ENCODE data around the gene GCHFR. TPM values are rescaled to one million over a fixed set of nuclear protein-coding genes. Genes with fewer than 3 reads are reported as not detected.

The GCHFR gene
- total RNA-seq, 1 experiment from 2014 or later, result 829 TPM

DNA sequence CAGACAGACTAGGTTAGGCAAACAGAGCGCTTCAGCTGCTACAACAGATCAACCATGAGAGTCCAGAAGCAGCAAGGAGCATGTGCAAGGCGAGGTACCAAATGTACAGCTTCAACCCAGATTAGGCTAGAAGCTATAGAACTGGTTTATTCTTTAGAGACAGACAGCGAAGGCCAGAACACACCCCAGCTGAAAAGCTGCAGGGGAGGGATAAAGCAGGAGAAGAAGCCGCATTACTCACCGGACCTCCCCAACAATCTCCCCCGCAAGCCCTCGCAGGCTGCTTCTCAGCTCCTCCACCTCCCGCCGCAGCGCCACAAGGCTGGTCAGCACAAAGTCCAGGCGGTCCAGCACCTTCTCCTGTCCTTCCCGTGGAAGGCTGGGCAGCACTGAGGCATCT lies 12.1 kb upstream of the GCHFR start:
- in situ Hi-C loops (cut with HindIII; ENCODE audit: low sequenced_read_pairs), result no loop called here

DNA sequence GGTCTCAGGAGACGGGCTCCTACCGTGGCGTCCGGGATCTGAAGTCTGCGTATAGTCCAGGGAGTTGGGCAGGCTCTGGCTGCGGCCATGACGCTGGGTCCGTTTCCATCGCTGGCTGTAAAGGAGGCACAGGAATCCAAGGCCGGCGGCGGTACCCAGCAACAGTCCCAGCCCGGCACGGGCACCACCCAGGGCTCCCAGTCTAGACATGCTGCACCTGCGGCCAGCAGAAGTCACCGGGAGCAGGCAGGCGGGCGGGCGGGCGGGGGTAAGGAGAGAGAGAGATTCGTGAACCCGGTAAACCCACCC lies 9.3 kb upstream of the GCHFR start:
- peak; percentile 25 for DNase-seq (ENCODE audit: low spot score)
- in situ Hi-C loops (cut with HindIII; ENCODE audit: low sequenced_read_pairs), result no loop called here

More for the DNA sequence above, 12.1 kb upstream of the GCHFR start:
- DNase-seq (ENCODE audit: low spot score), result no peak

DNA sequence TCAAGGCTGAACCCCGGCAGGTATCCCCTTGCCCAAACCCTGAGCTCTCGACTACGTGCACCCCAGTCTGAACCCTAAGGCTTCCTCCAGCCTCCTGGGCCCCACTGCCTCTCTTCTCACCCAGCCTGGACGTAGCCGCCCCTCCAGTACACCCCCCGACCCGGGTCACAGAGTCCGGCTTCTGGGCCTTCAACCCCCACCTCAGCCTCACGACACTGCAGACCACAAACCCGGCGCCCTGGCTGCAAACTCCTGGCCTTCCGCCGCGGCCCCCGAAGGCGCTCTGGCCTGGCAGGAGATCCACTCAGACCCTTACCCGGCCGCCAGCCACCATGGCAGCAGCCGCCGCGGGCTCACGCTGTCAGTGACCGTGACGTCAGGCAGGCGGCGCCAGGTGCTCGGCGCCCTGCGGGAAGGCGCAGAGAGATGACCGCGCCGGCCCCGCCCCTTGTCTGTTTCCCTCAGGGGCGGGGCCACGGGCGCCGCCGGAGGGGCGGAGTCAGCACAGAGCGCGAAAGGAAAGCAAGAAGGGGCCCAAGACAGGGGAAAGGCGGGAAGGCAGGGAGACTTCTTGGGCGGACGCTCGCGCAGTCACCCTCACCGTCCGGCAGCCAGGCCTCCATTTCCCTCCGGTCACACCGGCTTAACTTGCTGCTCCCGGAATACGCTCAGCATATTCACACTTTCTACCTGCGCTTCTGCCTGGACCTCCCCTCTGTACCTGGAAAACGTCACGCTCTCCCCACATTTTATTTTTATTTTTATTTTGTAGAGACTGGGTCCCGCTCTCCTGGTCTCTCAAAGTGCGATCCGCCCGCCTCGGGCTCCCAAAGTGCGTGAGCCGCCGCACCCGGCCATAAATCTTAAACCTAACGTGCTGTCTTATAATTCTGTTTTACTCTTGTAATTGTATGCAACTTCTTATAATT lies 8.7 kb upstream of the GCHFR start, which contains the start of gene RMDN3:
Gene RMDN3 (minus strand): TSS at position 372 of the 929 bp plus-strand sequence. CDS start 471 bp downstream, outside the sequence.
- DNase-seq (ENCODE audit: low spot score), result peak; percentile 93
- in situ Hi-C loops (cut with HindIII; ENCODE audit: low sequenced_read_pairs), result no loop called here

DNA sequence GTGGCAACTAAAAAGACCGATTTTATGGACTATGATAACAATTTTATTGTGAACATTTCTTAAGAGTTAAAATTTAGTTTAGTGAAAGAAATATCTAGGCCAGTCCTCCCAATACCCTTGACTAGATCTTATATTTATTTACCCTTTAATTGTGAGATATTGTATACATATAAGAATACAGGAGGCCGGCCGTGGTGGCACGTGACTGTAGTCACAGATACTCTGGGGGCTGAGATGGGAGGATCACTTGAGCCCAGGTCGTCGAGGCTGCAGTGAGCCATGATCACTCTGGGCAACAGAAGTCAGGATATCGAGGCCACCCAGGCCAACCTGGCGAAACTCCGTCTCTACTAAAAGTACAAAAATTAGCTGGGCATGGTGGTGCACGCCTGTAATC lies 8.1 kb upstream of the GCHFR start:
- DNase-seq (ENCODE audit: low spot score), result no peak
- in situ Hi-C loops (cut with HindIII; ENCODE audit: low sequenced_read_pairs), result no loop called here

DNA sequence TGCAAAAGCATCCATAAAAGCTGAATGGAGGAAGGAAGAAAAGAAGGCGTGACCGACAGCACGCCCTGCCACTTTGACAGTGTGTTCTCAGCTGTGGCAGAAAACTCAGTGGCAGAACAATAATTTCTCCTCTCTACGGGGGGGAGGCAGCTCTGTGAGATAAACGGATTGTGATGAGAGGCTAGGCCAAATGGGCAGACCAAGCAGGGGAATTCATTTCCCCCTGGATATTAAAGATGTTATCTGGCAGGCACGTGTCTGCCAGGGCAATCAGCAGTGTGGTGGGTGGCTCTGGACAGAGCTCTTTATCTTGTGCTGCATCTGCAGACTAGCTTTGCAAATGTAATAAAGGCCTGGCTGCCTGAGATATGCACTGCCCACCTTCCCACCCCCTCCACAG lies 6.9 kb upstream of the GCHFR start:
- in situ Hi-C loops (cut with HindIII; ENCODE audit: low sequenced_read_pairs), result no loop called here
- peak; percentile 69 for DNase-seq (ENCODE audit: low spot score)

DNA sequence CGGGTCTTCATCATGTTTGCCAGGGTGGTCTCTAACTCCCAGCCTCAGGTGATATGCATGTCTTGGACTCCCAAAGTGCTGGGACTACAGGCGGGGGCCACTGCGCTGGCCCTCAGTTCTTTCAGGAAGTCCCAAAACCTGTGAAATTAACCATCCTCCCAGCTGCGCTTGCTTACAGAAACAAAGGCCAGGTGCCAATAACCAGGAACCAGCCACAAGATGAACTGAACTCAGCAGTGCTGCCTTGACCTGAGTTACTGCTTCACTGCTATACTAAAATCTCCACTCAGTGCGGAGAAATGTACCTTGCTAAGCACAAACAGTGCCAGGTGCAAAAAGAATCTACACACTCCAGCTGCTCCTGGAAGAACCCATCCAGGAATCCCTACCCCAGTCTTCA lies 3.9 kb upstream of the GCHFR start:
- in situ Hi-C loops (cut with HindIII; ENCODE audit: low sequenced_read_pairs), result no loop called here
- no peak for DNase-seq (ENCODE audit: low spot score)

DNA sequence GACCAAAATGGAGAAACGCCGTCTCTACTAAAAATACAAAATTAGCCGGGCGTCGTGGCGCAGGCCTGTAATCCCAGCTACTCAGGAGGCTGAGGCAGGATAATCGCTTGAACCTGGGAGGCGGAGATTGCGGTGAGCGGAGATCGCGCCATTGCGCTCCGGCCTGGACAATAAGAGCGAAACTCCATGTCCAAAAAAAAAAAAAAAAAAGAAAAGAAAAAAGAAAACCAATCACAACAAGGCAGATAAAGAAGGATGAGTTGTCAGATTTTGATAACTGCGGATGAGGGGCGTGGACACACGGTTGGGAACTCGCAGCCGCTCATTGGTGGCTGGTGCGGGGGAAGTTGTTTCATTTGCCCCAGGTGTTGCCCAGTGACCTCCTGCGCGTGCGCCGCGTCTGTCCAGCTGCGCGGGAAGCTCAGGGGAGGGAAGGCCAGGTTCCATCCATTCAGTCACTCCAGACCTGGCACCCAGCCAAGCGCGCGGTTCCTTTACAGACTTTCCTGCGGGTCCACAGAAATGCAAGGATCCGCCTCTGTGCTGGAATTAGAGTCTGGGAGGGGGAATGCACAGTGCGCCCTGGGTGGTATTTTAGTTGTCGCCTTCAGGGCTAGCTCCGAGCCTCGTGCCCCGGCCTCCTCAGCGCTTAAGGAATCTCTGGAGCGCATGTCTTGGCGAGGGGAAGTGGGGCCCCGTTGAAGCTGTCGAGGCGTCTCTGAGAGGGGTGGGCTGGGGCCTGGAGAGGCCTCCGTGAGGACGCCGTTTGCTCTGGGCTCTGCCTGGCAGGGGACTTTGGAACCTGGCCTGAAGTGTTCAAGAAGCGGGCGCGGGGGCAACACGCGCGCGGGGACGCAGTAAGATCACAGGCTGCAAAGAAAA lies 708 bp upstream of the GCHFR start:
- in situ Hi-C loops (cut with HindIII; ENCODE audit: low sequenced_read_pairs), result no loop called here
- peak; percentile 66 for DNase-seq (ENCODE audit: low spot score)

DNA sequence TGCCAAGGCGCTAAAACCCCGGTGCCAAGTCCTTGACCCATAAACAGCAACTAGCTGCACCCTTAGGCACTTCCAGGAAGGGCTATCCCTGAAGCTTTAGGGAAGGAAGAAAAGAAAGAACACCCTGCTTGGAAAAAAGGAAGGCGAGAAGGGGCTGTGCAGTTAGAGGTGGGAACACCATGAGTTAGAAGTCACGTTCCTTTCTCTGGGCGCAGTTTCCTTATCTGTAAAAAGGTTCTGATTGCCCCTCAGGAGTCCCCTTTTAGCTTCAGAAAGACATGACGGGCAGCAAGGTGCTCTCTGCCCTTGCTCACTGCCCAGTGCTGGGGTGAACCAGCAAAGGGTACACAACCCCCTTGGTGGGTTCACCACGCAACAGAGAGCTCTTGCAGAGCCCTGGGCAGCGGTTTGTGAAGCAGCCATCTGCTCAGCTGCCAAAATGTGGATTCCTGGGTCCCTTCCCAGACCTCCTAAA lies 798 bp downstream of the GCHFR start:
- in situ Hi-C loops (cut with HindIII; ENCODE audit: low sequenced_read_pairs), result no loop called here

DNA sequence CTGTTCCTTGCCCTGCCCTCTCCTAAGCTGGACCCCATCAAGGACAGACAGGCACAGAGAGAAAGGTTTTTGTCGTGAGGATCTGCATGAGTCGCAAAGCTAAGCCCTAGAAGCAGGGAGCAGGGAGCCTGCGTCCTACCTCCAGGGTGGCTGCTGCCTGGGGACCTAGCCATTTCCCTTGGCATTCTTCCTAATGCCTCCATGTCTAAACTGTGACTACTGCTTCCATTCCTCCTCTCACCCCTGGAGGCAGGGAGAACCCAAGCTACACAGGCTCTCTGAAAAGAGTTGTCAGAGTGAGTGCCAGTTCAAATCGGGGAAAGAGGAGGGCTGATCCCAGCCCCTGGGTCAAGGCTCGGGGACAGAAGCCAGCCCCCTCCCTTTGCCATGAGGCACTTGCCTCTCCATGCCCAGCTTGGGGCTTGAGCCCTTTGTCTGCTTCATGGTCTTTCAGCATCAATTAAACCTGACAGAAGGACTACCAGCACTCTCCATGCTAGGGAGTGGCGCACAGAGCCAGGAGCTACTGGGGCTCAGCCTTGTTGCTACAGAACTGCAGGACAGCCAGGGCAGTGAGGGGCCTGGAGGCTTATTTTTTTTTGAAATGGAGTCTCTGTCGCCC lies 2.4 kb downstream of the GCHFR start:
- in situ Hi-C loops (cut with HindIII; ENCODE audit: low sequenced_read_pairs), result no loop called here
- peak; percentile 47 for DNase-seq (ENCODE audit: low spot score)

More for the DNA sequence above, 798 bp downstream of the GCHFR start:
- peak; percentile 45 for DNase-seq (ENCODE audit: low spot score)

DNA sequence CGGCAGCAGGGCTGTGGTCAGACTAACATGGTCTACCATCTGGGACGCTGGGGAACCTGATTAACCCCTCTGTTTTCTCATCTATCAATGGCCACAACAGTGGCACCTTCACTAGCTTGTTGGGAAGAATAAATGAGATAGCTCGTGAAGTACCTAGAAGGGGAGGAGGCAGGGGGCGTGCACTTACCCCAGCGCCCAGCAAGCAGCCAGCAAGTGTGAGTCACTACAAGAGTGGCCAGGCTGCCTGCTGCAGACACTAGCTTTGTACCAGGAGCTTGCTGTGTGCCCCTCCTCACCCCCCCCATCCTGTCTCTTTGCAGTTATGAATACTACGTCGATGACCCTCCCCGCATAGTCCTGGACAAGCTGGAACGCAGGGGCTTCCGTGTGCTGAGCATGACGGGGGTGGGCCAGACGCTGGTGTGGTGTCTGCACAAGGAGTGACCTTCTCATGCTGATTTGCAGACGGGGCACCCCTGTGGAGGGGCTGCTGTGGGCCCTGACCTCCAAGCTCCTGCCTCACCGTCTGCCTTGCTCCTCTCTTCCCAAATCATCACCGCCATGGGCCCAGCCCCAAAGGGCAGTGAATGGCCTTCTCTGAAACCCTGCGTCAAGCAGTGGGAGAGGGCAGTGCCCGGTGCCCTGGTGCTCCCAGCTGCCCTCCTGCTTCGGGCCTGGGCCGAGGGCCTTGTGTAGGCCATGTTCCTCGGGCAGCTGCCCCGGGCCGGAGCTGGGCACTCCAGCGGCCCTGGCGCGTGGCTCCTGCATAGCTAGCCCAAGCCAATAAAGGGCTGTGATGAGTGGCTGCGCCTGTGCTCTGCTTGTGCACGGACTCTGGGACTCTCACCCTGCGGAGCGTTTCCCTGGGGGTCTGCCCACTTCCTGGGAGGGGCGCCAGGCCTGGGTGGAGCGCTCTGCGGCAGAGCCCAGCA lies 3.3 kb downstream of the GCHFR start:
- in situ Hi-C loops (cut with HindIII; ENCODE audit: low sequenced_read_pairs), result no loop called here
- peak; percentile 16 for DNase-seq (ENCODE audit: low spot score)

DNA sequence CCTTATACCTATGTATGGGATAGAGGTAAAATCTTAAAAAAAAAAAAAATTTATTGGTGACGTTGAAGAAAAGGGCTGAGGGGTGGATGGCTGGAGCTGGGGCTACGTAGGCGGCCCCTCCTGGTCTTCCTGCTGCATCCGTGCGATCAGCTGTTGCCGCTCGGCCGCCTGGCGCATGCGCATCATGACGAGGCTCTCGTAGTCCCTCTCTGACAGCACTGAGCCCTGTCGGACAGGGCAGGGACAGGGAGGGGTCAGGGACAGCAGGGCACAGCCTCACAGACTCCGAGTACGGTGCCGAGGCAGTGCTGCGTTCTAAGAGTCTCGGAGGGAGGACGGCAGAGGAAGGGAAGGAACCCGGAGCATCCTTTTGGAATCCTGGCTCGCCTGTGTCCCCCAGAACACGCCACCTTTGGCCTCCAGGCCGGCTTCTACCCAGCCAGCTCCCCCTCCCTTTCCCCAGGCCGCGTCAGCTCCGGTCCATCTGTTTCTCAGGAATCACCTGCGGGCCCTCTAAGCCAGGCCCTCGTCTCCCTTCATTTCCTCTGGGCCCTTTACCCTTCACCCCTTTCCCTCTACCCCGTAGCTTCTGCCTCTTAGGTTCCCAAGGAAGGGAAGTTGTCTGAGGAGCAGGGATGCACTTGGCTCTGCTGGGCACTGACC lies 4.1 kb downstream of the GCHFR start:
- DNase-seq (ENCODE audit: low spot score), result peak; percentile 90
- in situ Hi-C loops (cut with HindIII; ENCODE audit: low sequenced_read_pairs), result no loop called here

DNA sequence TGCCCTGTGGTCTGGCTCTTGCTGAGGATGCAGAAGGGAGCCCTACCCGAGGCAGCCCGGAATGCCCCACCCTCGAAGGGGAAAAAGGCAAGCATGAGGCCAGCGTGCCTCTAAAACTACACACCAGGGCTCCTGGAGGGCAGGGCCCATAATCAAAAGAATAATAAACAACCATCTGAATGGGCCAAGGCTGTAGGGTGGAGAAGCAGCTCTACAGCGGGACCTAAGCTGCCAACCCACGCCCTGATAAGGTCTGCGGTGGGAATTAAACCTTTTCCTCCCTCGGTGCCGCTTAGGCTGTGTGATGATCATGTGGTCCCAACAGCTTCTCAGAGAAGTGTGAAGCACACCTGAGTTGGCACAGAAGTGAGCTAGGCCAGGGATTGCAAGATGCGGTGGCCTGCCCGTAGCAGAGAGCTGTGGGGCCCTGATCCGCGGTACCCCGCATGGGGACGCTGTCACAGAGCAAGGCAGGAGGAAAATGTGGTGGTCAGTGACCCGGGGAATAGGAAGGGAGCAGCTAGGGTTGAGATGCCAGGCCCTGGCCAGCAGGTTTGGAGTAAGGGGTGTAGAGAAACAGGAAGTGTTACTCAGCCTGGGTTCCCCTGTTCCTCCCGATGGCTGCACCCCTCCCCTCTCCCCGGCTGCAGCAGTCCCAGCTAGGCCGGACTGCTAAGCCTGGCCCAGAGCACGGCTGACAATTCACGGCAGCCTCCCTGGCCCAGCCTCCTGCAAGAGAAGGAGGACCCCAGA lies 4.8 kb downstream of the GCHFR start:
- in situ Hi-C loops (cut with HindIII; ENCODE audit: low sequenced_read_pairs), result no loop called here
- DNase-seq (ENCODE audit: low spot score), result peak; percentile 36

DNA sequence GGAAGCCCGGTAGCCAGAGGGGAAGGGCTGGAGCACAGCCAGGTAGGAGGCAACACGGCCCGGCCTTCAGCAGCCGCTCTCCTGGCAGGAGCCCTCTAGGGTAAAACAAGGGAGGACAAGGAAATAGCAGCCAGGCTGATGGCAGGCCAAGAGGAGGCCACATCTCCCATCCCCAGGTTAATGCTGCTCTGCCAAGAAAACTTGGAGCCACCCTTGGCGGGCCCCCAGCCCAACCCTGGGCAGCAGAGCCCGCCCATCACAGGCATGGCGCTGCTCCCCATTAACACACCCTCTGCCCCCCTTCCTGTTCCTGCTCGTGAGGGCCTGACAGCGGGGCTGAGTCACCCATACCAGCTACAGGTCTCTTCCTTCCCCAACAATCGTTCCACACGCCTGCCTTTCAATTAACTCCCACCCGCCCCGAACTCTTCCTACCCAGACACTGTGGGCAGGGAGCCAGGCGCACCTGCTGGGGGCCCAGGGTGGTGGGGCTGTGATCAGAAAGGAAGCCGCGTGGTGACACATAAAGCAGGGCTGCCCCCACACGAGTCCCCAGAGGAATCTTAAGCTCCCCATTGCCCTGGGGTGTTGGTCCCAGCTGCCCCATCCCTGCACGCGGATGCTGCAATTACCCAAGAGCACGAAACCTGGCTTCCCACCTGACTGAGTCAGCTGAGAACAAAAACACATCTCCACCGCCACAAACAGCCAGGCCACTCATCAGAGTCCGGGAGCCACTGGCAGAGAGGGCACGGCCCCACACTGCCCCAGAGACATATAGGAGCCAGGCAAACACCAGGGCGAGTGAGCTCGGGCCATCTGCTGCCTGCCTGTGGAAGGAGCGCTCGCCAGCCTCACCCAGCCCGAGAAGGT lies 5.6 kb downstream of the GCHFR start, which contains the start of gene C15orf62:
Gene C15orf62 (plus strand): TSS at position 707 of the 873 bp plus-strand sequence. CDS start 516 bp downstream, outside the sequence.
- in situ Hi-C loops (cut with HindIII; ENCODE audit: low sequenced_read_pairs), result no loop called here
- DNase-seq (ENCODE audit: low spot score), result peak; percentile 78

DNA sequence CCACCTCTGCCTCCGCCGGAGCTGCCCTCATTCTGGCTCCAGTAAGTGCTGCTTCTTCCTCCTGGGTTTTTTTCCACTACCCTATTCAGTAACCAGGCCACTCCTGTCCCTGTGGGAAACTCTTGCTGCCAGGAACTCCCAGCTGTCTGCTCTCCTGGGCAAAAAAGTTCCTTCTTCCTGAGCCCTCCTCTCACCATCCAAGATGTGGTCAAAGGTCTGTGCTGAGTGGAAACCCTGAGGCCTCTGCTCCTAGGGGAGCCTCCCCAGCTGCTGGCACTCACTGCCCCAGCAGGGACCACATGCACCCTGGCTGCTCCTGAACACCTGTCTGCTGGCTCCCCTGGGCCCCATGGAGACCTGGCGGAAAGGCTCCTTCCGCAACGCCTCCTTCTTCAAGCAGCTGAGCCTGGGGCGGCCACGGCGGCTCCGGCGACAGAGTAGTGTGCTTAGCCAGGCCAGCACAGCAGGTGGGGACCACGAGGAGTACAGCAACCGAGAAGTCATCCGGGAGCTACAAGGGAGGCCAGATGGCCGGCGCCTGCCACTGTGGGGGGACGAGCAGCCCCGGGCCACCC lies 6.4 kb downstream of the GCHFR start:
- in situ Hi-C loops (cut with HindIII; ENCODE audit: low sequenced_read_pairs), result no loop called here
- DNase-seq (ENCODE audit: low spot score), result peak; percentile 55

DNA sequence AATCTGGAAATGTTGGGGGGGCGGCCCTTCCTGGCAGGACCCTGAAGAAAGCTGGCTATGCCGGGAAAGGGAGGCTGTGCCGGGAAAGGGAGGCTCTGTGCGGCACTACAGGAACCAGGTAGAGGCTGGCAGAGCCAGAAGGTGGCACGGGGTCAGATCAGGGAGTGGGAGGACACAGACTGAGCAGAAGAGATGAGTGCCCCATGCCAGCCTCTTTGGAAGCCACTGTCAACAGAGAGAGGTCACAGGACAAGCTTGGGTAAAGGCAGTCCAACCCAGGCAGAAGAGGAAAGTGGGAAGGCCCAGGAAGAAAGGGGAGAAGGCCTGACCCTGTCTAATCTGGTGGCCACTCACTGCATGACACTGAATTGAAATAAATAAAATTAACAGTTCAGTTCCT lies 7.4 kb downstream of the GCHFR start:
- DNase-seq (ENCODE audit: low spot score), result no peak
- in situ Hi-C loops (cut with HindIII; ENCODE audit: low sequenced_read_pairs), result no loop called here

DNA sequence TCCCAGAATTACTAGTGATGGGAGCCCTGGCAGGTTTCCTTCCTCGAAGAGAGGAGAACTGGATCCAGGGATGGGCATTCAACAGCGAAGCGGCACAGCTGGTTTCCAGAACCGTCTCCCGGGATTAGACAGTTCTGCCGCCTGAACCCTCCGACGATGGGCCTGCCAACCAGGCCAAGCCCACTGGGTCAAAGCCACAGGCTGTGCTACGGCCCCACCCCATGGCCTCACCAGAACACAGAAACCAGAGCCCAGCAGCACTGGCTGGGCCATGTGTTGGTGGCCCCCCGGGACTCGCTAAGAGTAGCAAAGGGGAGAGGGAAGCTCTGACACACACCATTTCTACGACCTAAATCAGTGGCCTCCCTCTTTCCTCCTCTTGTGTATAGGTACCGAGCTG lies 8.1 kb downstream of the GCHFR start:
- DNase-seq (ENCODE audit: low spot score), result no peak

More for the DNA sequence above, 8.1 kb downstream of the GCHFR start:
- in situ Hi-C loops (cut with HindIII; ENCODE audit: low sequenced_read_pairs), result no loop called here
